Sigmoid colon (tissue), 3 donors: ENCODE measurements around the gene MOCOS.

Experiments used
- POLR2A ChIP-seq, 2 donors: fragments of 450-650 bp; IDR thresholded peaks; one replicate each; pipeline ENCODE4 v1.6.1; 2016; ENCODE audit warnings: antibody characterized with exemption in 2 of 2, mild to moderate bottlenecking in 2 of 2, moderate library complexity in 2 of 2
- TF ChIP-seq, protein P1 (sequence below), 4 experiments: fragments of 450-650 bp in 3 of 4; fragments of 200-600 bp in 1 of 4; IDR thresholded peaks; one replicate each; pipeline ENCODE4 v1.5.1; 2016 to 2019; ENCODE audit warnings: antibody characterized with exemption in 4 of 4, mild to moderate bottlenecking in 3 of 4, moderate library complexity in 2 of 4

DNA sequence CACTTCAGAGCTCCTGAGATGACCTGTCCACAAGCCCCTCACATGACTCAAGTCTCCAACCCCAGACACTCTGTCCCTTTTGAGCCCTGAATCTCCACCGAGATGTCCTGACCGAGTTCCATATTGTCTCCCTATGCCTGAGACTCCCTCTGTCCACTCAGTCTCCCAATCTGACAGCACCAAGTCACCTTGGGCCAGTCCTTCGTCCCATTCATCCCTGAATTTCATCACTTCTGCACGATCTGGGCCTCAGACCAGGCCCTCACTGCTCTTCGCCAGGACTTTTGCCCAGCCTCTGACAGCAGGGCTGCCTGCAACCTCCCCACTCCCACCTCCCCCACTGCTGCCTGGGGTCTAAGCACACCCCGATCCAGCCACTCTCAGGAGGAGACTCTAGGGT is 4.3 kb upstream of the MOCOS start:
- TF ChIP-seq, protein P1, sequence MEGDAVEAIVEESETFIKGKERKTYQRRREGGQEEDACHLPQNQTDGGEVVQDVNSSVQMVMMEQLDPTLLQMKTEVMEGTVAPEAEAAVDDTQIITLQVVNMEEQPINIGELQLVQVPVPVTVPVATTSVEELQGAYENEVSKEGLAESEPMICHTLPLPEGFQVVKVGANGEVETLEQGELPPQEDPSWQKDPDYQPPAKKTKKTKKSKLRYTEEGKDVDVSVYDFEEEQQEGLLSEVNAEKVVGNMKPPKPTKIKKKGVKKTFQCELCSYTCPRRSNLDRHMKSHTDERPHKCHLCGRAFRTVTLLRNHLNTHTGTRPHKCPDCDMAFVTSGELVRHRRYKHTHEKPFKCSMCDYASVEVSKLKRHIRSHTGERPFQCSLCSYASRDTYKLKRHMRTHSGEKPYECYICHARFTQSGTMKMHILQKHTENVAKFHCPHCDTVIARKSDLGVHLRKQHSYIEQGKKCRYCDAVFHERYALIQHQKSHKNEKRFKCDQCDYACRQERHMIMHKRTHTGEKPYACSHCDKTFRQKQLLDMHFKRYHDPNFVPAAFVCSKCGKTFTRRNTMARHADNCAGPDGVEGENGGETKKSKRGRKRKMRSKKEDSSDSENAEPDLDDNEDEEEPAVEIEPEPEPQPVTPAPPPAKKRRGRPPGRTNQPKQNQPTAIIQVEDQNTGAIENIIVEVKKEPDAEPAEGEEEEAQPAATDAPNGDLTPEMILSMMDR (IDR thresholded peaks at IDR 0.05), result no peak
- TF ChIP-seq POLR2A (IDR thresholded peaks at IDR 0.05), result no peak
